ENCODE measurements around the gene RPS6KB2.

DNA sequence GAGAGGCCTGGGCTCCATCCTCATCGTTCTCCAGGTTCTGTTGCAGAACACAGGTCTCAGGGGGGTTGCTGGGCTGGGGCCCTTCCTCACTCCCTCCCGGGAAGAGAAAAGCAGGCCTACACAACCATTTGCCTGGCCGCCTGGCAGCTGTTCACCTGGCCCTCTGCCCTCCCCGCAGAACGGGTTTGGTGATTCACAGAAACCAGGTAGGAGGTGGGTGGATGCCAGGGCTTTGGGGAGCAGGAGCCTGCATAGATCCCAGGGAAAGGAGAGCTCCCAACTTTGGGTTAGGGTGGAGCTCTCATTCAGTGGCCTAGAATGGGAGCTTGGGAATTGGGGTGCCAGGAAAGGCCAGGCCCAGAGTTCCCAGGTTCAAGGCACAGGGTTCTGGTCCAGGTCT, 39.8 kb downstream of the RPS6KB2 start:
- no peak for TF ChIP-seq CTCF (conservative IDR thresholded peaks at IDR 0.05 in 1 of 2, IDR thresholded peaks at IDR 0.05 in 1 of 2; ENCODE audit: low read depth in 1 of 2, low read length in 2 of 2)
- no peak for TF ChIP-seq EZH2 (IDR thresholded peaks at IDR 0.05; ENCODE audit: low read length, missing control alignments)

Data from fibroblast of lung (primary cell).